CD4-positive, alpha-beta T cell (primary cell): ENCODE results near the gene SSNA1. TPM values are rescaled to one million over a fixed set of nuclear protein-coding genes. Genes with fewer than 3 reads are reported as not detected.
A peak's percentile ranks its signal among the peaks of the same experiment; 100 is the strongest.

Source experiments
- ATAC-seq: fragments of 200-7000 bp; cut with Tn5 transposase; one replicate; pipeline ENCODE4 v1.10.0; 2022; ENCODE audit warnings: mild to moderate bottlenecking; ENCODE audit not compliant: poor library complexity
- CTCF ChIA-PET: fragments of 350-600 bp; sonication (Branson Sonifier 250); formaldehyde crosslinking; loops from one replicate; lab custom pipeline; 2021; ENCODE audit warnings: antibody characterized with exemption, inconsistent platforms; lab: Charles Lee
- POLR2A ChIA-PET: fragments of 350-600 bp; sonication (Branson Sonifier 250); formaldehyde crosslinking; loops from one replicate; lab custom pipeline; 2021; ENCODE audit warnings: antibody characterized with exemption, inconsistent platforms; lab: Charles Lee
- DNase-seq, 14 experiments: peaks; one replicate each; pipeline ENCODE4 v3.0.0-alpha.2; 2013 to 2020; ENCODE audit warnings: mixed read lengths in 2 of 14
- H3K27ac ChIP-seq, 2 donors: one replicate each; pipeline versions ENCODE4 v1.5.1 to v1.7.0; 2013; ENCODE audit warnings: low read length in 2 of 2, low read depth in 1 of 2, mild to moderate bottlenecking in 1 of 2
- H3K27me3 ChIP-seq, 2 experiments: 1 replicate in 1 of 2; 2 replicates in 1 of 2; pipeline versions ENCODE4 v1.6.1 to v1.7.0; 2013; ENCODE audit warnings: low read length in 2 of 2, control low read depth in 1 of 2, mild to moderate bottlenecking in 1 of 2, moderate library complexity in 1 of 2; ENCODE audit not compliant: insufficient read depth in 2 of 2, control insufficient read depth in 1 of 2
- H3K36me3 ChIP-seq: one replicate; pipeline ENCODE4 v1.6.1; 2013; ENCODE audit warnings: low read length, control low read depth; ENCODE audit not compliant: insufficient read depth
- H3K4me1 ChIP-seq: one replicate; pipeline ENCODE4 v1.6.1; 2013; ENCODE audit warnings: low read length, control low read depth; ENCODE audit not compliant: insufficient read depth
- H3K4me3 ChIP-seq: one replicate; pipeline ENCODE4 v1.5.1; 2013; ENCODE audit warnings: mild to moderate bottlenecking, low read length, moderate library complexity
- H3K9me3 ChIP-seq, 2 experiments: 1 replicate in 1 of 2; 2 replicates in 1 of 2; pipeline versions ENCODE4 v1.6.1 to v1.7.0; 2013; ENCODE audit warnings: low read length in 2 of 2, mild to moderate bottlenecking in 2 of 2, control low read depth in 1 of 2, moderate library complexity in 1 of 2; ENCODE audit not compliant: control insufficient read depth in 1 of 2, insufficient read depth in 1 of 2
- H3K27ac Mint-ChIP-seq: one replicate; pipeline ENCODE4 v1.8.0; 2020; ENCODE audit warnings: mixed read lengths
- H3K27me3 Mint-ChIP-seq: one replicate; pipeline ENCODE4 v1.8.0; 2021; ENCODE audit warnings: mixed read lengths
- H3K36me3 Mint-ChIP-seq: one replicate; pipeline ENCODE4 v1.8.0; 2021; ENCODE audit warnings: low read depth, mixed read lengths
- H3K4me1 Mint-ChIP-seq: one replicate; pipeline ENCODE4 v1.8.0; 2021; ENCODE audit warnings: low read depth, mixed read lengths
- H3K4me3 Mint-ChIP-seq: one replicate; pipeline ENCODE4 v1.8.0; 2020; ENCODE audit warnings: mild to moderate bottlenecking, mixed read lengths
- H3K9me3 Mint-ChIP-seq: one replicate; pipeline ENCODE4 v1.8.0; 2020; ENCODE audit warnings: mixed read lengths
- intact Hi-C, 2 experiments: fragments of 100-400 bp; cut with DNase I in 1 of 2; cut with micrococcal nuclease in 1 of 2; formaldehyde crosslinking; loops; one replicate each; pipeline versions ENCODE4 v1.15.1 to v1.9.0; 2023 to 2025; cut with DNase I, micrococcal nuclease
- total RNA-seq, 174 experiments: library from RNA in 2 of 174; stranded (reverse) in 2 of 174; gene quantifications; one replicate each; pipeline ENCODE4 v1.2.3 and lab custom pipeline; 2021 to 2026
- TF ChIP-seq, protein P1 (sequence below): fragments of 200-600 bp; IDR thresholded peaks from one replicate; pipeline ENCODE4 v1.8.0; 2022; ENCODE audit warnings: antibody characterized with exemption, mild to moderate bottlenecking

The SSNA1 gene
- total RNA-seq, 2 experiments from 2014 or later: 30.1 to 30.5 TPM

DNA sequence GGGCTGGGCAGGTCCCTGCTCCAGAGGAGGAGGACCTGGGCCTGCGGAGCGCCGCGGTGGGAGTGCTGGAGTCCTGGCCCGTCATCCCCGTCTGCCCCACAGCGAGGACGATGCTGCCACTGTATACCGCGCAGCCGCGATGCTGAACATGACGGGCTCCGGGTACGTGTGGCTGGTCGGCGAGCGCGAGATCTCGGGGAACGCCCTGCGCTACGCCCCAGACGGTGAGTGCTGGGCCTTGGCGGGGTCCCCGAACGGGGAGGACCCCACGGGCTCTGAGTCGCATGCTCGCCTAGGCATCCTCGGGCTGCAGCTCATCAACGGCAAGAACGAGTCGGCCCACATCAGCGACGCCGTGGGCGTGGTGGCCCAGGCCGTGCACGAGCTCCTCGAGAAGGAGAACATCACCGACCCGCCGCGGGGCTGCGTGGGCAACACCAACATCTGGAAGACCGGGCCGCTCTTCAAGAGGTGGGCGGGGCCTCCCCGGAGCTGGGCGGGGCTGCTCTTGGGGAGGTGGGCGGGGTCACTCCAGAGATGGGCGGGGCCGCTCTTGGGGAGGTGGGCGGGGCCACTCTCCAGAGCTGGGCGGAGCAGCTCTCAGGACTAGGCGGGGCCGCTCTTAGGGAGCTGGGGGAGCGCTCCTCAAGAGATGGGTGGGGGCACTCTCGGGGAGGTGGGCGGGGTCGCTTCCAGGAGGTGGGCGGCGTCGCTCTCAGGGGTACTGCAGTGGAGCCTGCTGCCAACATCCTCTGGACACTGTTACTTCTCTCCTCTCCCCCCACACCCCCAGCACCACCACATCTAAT, 31.7 kb upstream of the SSNA1 start:
- Histone ChIP-seq H3K4me3 (peak overlapping the region; percentile 44), H3K27me3 (peaks cover 41 to 46% of the 10 kb centered on the region in 2 experiments), H3K4me1 (peaks cover 28% of the 10 kb centered on the region), H3K27ac (no peak overlapping the region), H3K9me3 (peaks cover 0 to 35% of the 10 kb centered on the region in 2 experiments), H3K36me3 (no peaks in the 10 kb centered on the region)
- no peaks in the 10 kb centered on the region for H3K36me3 Mint-ChIP-seq
- TF ChIP-seq, protein P1, sequence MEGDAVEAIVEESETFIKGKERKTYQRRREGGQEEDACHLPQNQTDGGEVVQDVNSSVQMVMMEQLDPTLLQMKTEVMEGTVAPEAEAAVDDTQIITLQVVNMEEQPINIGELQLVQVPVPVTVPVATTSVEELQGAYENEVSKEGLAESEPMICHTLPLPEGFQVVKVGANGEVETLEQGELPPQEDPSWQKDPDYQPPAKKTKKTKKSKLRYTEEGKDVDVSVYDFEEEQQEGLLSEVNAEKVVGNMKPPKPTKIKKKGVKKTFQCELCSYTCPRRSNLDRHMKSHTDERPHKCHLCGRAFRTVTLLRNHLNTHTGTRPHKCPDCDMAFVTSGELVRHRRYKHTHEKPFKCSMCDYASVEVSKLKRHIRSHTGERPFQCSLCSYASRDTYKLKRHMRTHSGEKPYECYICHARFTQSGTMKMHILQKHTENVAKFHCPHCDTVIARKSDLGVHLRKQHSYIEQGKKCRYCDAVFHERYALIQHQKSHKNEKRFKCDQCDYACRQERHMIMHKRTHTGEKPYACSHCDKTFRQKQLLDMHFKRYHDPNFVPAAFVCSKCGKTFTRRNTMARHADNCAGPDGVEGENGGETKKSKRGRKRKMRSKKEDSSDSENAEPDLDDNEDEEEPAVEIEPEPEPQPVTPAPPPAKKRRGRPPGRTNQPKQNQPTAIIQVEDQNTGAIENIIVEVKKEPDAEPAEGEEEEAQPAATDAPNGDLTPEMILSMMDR: no peak
- ATAC-seq (peak; percentile 82), DNase-seq (peak in 13 of 14 experiments; percentile 26 to 77 (median 46))
- peaks cover 51% of the 10 kb centered on the region for H3K27me3 Mint-ChIP-seq
- H3K4me3 Mint-ChIP-seq: peak overlapping the region; percentile 45
- POLR2A ChIA-PET: interaction anchor here (0.8 to 1.6 kb wide), 3 partner anchors 24 to 84 kb away, joined by 3 to 9 read pairs (median 4); partner anchors contain the start of gene TUBB4B
- no peaks in the 10 kb centered on the region for H3K9me3 Mint-ChIP-seq
- intact Hi-C loops: no loop called here
- H3K4me1 Mint-ChIP-seq: peaks cover 12% of the 10 kb centered on the region
- H3K27ac Mint-ChIP-seq: no peak overlapping the region
- CTCF ChIA-PET: interaction anchor here (0.6 to 1.3 kb wide), 3 partner anchors 71 to 182 kb away, joined by 3 to 4 read pairs (median 3); partner anchors contain the start of gene RNF224

DNA sequence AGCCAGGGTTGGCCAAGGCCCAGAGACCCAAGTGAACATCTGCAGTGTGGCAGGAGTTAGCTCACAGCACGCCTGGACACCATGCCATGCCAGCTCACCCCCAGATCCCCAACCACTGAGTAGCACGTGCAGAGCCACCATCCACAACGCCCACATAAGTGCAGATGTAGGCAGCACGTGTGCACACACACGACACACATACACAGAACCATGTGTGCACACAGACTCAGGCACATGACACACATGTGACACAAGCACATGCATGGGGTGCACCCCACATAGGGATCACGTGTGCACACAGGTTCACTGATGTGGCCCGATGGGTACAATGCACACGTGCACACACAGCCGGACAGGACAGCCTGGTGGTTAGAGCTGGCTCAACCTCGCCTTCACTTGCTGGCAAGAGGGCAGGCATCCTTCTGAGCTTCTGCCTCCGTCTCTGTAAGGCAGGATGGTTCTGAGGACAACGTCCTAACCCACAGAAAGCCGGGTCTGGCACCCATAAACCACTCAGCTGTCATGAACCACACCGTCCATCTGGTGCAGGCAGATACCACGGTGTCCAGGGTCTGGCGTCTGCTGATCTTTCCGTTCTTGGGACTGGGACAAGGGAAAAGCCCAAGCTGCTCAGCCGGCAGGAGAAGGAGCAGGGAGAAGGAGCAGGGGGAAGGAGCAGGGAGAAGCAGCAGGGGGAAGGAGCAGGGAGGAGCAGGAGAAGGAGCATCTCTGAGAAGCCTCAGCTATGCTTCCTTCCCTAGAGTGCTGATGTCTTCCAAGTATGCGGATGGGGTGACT, 30.7 kb upstream of the SSNA1 start:
- H3K36me3 Mint-ChIP-seq: no peaks in the 10 kb centered on the region
- TF ChIP-seq, protein P1: no peak
- Histone ChIP-seq H3K4me3 (no peak overlapping the region), H3K4me1 (peaks cover 33% of the 10 kb centered on the region), H3K27me3 (peaks cover 48 to 49% of the 10 kb centered on the region in 2 experiments), H3K36me3 (no peaks in the 10 kb centered on the region), H3K9me3 (peaks cover 0 to 35% of the 10 kb centered on the region in 2 experiments), H3K27ac (no peak overlapping the region)
- no peaks in the 10 kb centered on the region for H3K9me3 Mint-ChIP-seq
- ChIA-PET CTCF (interaction anchor here (1.3 kb wide), 1 partner anchor 79 kb away, joined by 4 read pairs; no protein-coding TSS in a partner anchor), POLR2A (no interaction called here)
- no peak overlapping the region for H3K27ac Mint-ChIP-seq
- no peak for ATAC-seq
- DNase-seq: no peak
- H3K4me1 Mint-ChIP-seq: peaks cover 12% of the 10 kb centered on the region
- intact Hi-C loops: no loop called here
- peaks cover 56% of the 10 kb centered on the region for H3K27me3 Mint-ChIP-seq
- no peak overlapping the region for H3K4me3 Mint-ChIP-seq

DNA sequence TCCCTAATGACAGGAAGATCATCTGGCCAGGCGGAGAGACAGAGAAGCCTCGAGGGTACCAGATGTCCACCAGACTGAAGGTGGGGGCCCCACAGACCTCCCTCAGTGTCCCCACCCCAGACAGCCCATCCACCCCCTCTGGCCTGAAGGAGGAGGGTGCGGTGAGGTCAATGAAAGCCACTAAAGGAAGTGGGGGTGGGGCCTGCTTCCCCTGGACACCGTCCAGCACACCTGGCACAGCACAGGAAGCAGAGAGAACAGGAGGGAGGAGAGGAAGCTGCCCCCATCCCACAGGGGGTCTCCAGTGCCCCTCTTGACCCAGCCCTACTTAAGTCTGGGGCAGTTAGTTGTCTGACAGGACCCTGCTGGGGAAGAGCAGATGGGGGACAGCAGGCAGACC, 29.9 kb upstream of the SSNA1 start:
- intact Hi-C loops: no loop called here

More for the DNA sequence above, 29.9 kb upstream of the SSNA1 start:
- Mint-ChIP-seq H3K27ac (no peak overlapping the region), H3K4me1 (peaks cover 12% of the 10 kb centered on the region), H3K4me3 (no peak overlapping the region), H3K36me3 (no peaks in the 10 kb centered on the region), H3K27me3 (peaks cover 64% of the 10 kb centered on the region), H3K9me3 (no peaks in the 10 kb centered on the region)
- TF ChIP-seq, protein P1: no peak
- Histone ChIP-seq H3K36me3 (no peaks in the 10 kb centered on the region), H3K9me3 (peaks cover 0 to 35% of the 10 kb centered on the region in 2 experiments), H3K4me3 (no peak overlapping the region), H3K27ac (no peak overlapping the region), H3K27me3 (peaks cover 51 to 53% of the 10 kb centered on the region in 2 experiments), H3K4me1 (peaks cover 33% of the 10 kb centered on the region)
- ChIA-PET POLR2A (interaction anchor here (0.5 kb wide), 1 partner anchor 33 kb away, joined by 3 read pairs; no protein-coding TSS in a partner anchor), CTCF (no interaction called here)
- ATAC-seq (no peak), DNase-seq (no peak)
